Smooth muscle cell (in vitro differentiated cells): ENCODE results near the gene CYTH4. TPM values are rescaled to one million over a fixed set of nuclear protein-coding genes. Genes with fewer than 3 reads are reported as not detected.

ENCODE experiments used
- DNase-seq: peaks from one replicate; lab custom pipeline; 2025; ENCODE audit not compliant: unreplicated experiment; lab: John Stamatoyannopoulos, UW
- H2AFZ ChIP-seq: fragments of 200-600 bp; sonication (generic); 2 replicates; pipeline ENCODE4 v1.6.0; 2016; ENCODE audit warnings: antibody characterized with exemption, low read depth, mild to moderate bottlenecking
- H3F3A ChIP-seq: fragments of 200-600 bp; sonication (generic); 2 replicates; pipeline ENCODE4 v1.6.0; 2017; ENCODE audit warnings: antibody characterized with exemption, low read depth
- H3K27ac ChIP-seq: fragments of 200-600 bp; sonication (generic); 2 replicates; pipeline ENCODE4 v1.5.1; 2016; ENCODE audit warnings: low read depth, mild to moderate bottlenecking
- H3K27me3 ChIP-seq: fragments of 200-600 bp; sonication (generic); 2 replicates; pipeline ENCODE4 v1.6.1; 2016; ENCODE audit warnings: low read depth, mild to moderate bottlenecking
- H3K36me3 ChIP-seq: fragments of 200-600 bp; sonication (generic); 2 replicates; pipeline ENCODE4 v1.5.1; 2016; ENCODE audit warnings: low read depth
- H3K4me1 ChIP-seq: fragments of 200-600 bp; sonication (generic); 2 replicates; pipeline ENCODE4 v1.5.1; 2016; ENCODE audit warnings: low read depth
- H3K4me2 ChIP-seq: fragments of 200-600 bp; sonication (generic); 2 replicates; pipeline ENCODE4 v1.6.0; 2016; ENCODE audit warnings: mild to moderate bottlenecking
- H3K4me3 ChIP-seq: fragments of 200-600 bp; sonication (generic); 2 replicates; pipeline ENCODE4 v1.5.1; 2016; ENCODE audit warnings: mild to moderate bottlenecking
- H3K79me2 ChIP-seq: fragments of 200-600 bp; sonication (generic); 2 replicates; pipeline ENCODE4 v1.6.0; 2016; ENCODE audit warnings: low read depth, mild to moderate bottlenecking
- H3K9ac ChIP-seq: fragments of 200-600 bp; sonication (generic); 2 replicates; pipeline ENCODE4 v1.6.0; 2016; ENCODE audit warnings: low read depth
- H3K9me3 ChIP-seq: fragments of 200-600 bp; sonication (generic); replicated peaks from 2 replicates; pipeline ENCODE4 v1.5.1; 2016; ENCODE audit warnings: low read depth
- H4K20me1 ChIP-seq: fragments of 200-600 bp; sonication (generic); 2 replicates; pipeline ENCODE4 v1.6.0; 2016; ENCODE audit warnings: low read depth
- CTCF ChIP-seq: fragments of 200-600 bp; sonication (generic); IDR thresholded peaks from 2 replicates; pipeline ENCODE4 v1.5.1; 2017; ENCODE audit warnings: borderline replicate concordance, mild to moderate bottlenecking, antibody characterized with exemption; ENCODE audit not compliant: insufficient read depth, poor library complexity, severe bottlenecking
- WGBS: methylation state at CpG from one replicate; pipeline ENCODE4 v1.1.7; 2016; ENCODE audit warnings: low lambda C conversion rate; 5-methylcytosine and 5-hydroxymethylcytosine counted together
- polyA plus RNA-seq: library from polyadenylated mRNA; unstranded; fragments of >200 nt; fragmentation: Nextera tagmentation; extraction: Ambion mirVana; gene quantifications from 2 replicates; pipeline ENCODE4 v1.2.1, GENCODE V29; 2016
- total RNA-seq: library from RNA; depleted of rRNA; stranded (reverse); fragments of >200 nt; gene quantifications from 2 replicates; pipeline ENCODE4 v1.2.3, GENCODE V29; 2014

CYTH4 gene
- total and polyA plus RNA-seq, 2 experiments from 2014 or later, result not detected

DNA sequence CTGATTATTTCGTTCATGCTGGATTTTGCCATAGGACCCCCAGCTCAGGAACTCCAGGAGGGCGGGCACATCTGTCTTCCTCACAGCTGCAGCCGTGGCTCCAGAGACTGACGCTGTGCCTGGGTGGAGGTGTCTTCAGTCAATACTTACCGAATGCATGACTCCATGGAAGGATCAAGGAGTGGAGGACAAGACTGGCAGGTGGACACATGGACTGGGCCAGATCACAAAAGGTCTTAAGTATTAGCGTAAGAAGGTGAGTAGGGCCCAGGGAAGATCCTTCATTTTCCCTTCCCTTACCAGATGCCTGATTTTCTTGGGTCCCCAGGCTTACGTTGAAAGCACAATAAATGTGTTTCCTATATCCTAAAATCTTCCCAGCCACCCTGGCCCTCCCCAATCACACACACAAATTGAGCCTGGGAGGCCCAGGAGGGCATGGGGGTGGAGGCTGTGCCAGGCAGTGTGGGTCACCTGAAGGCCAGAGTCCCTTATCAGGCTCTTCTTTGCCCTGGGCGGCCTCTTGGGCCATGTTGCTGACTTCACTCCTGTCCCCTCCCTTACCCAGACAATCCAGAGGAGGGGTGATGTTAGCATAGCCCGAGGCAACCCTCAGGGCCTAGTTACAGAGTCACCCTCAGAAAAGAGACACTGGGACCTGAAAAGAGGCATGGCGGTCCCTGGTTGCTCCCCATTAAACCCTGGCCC, 56.4 kb downstream of the CYTH4 start:
- 90% methylated on average over 10 of the region's 10 CpGs for WGBS
- TF ChIP-seq CTCF, result no peak
- H3K4me1 ChIP-seq, result peaks cover 22% of the 10 kb centered on the region
- H3K36me3 ChIP-seq, result no peaks in the 10 kb centered on the region
- no peaks in the 10 kb centered on the region for H3F3A ChIP-seq
- no peaks in the 10 kb centered on the region for H3K79me2 ChIP-seq
- H3K9me3 ChIP-seq, result no peaks in the 10 kb centered on the region
- no peak overlapping the region for H2AFZ ChIP-seq
- no peaks in the 10 kb centered on the region for H4K20me1 ChIP-seq
- H3K4me2 ChIP-seq, result no peak overlapping the region
- no peak overlapping the region for H3K9ac ChIP-seq
- no peak for DNase-seq
- H3K27me3 ChIP-seq, result peaks cover 46% of the 10 kb centered on the region
- H3K4me3 ChIP-seq, result no peak overlapping the region
- H3K27ac ChIP-seq, result no peak overlapping the region

GRCh38 chr22:37340331-37341262, 58.3 kb downstream of the CYTH4 start:
- no peak overlapping the region for H3K27ac ChIP-seq
- no peak overlapping the region for H3K4me2 ChIP-seq
- peaks cover 27% of the 10 kb centered on the region for H3K27me3 ChIP-seq
- H2AFZ ChIP-seq, result no peak overlapping the region
- H3K4me1 ChIP-seq, result peaks cover 15% of the 10 kb centered on the region
- 60% methylated on average over 24 of the region's 24 CpGs for WGBS
- H3K9ac ChIP-seq, result no peak overlapping the region
- no peaks in the 10 kb centered on the region for H3K36me3 ChIP-seq
- H4K20me1 ChIP-seq, result no peaks in the 10 kb centered on the region
- no peaks in the 10 kb centered on the region for H3F3A ChIP-seq
- no peak for TF ChIP-seq CTCF
- no peak overlapping the region for H3K4me3 ChIP-seq
- no peaks in the 10 kb centered on the region for H3K9me3 ChIP-seq
- no peak for DNase-seq
- no peaks in the 10 kb centered on the region for H3K79me2 ChIP-seq

DNA sequence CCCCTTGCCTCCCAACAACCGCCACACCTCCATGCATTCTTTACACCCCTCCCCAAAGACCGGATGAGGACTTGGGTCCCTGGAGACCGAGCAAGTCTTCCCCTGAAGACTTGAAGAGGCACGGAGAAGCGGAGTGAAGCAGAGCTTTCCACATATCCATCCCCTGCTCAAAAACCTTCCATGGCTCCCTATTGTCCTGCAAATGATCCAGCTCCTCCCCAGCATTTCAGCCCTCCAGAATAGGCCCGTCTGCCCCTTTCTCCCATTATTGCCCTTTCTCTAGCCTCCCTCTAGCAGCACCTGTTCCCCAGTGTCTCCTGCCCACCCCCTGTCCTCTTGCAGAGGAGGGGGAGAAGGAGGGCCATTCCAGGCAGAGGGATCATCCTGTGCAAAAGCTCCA, 59.8 kb downstream of the CYTH4 start:
- Histone ChIP-seq H2AFZ (no peak overlapping the region), H3K4me2 (no peak overlapping the region), H3K27me3 (peaks cover 17% of the 10 kb centered on the region), H3K9me3 (no peaks in the 10 kb centered on the region), H3F3A (peaks cover 5% of the 10 kb centered on the region), H3K36me3 (no peaks in the 10 kb centered on the region), H3K79me2 (no peaks in the 10 kb centered on the region), H3K4me1 (peaks cover 6% of the 10 kb centered on the region), H3K4me3 (no peak overlapping the region), H3K9ac (no peak overlapping the region), H4K20me1 (no peaks in the 10 kb centered on the region), H3K27ac (no peak overlapping the region)
- no peak for DNase-seq
- WGBS, result 72% methylated on average over 6 of the region's 6 CpGs
- TF ChIP-seq CTCF, result no peak
